MV-4-11 (cell line): ENCODE results near the gene VSIR.

ENCODE experiments used
- DNase-seq: peaks from one replicate; lab custom pipeline; 2025; lab: John Stamatoyannopoulos, UW

VSIR gene

GRCh38 chr10:71712572-71713134, 60.7 kb downstream of the VSIR start:
- no peak for DNase-seq

GRCh38 chr10:71712170-71712569, 61.1 kb downstream of the VSIR start:
- DNase-seq, result no peak

DNA sequence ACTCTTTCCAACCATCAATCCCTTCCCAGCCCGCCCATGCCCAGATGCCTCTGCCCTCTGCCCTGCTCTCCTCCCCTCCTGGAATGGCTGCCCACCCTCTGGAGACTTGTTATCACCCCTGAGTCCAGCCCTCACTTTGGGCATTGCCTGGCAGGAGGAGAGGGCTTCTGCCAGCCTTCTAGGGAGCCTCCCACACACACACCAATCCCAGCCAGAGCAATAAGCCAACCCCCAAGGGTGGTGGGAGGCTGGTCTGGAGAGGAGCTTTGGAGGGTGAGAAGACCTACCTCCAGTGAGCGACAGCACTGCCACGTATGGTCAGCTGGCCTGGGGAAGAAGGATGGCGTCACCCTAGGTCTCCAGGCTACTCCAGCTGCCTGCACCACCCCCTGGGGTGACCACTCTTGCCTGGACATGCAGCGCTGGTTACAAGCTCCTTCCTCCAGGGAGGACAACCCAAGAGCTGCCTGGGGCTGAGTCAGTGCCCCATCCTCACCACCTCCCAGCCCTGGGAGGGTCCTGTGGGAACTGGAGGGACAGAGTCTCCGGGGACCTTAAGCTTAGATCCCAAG, 62.2 kb downstream of the VSIR start:
- no peak for DNase-seq

DNA sequence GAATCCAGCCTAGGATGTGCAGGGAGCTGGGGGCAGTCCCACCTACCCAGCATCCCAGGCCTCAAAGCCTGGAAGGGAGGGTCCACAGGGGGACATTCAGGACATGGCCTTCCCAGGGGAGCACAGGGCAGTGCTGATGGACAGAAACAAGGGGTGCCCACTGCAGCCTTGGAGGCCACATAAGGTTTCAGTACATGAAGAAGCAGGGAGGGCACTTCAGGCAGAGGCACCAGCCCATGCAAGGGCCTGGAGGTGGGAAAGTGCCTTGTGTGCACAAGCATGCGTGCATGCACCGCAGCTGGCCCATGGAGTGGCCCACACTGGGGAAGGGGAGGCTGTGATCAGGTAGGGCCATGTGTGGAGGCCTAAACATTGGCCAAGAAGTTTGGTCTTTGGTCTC, 62.8 kb downstream of the VSIR start:
- no peak for DNase-seq

- no peak for DNase-seq
Observed at GRCh38 chr10:71708897-71709882, 64.1 kb downstream of the VSIR start.

GRCh38 chr10:71708301-71708703, 65.0 kb downstream of the VSIR start:
- peak; percentile 31 for DNase-seq

DNA sequence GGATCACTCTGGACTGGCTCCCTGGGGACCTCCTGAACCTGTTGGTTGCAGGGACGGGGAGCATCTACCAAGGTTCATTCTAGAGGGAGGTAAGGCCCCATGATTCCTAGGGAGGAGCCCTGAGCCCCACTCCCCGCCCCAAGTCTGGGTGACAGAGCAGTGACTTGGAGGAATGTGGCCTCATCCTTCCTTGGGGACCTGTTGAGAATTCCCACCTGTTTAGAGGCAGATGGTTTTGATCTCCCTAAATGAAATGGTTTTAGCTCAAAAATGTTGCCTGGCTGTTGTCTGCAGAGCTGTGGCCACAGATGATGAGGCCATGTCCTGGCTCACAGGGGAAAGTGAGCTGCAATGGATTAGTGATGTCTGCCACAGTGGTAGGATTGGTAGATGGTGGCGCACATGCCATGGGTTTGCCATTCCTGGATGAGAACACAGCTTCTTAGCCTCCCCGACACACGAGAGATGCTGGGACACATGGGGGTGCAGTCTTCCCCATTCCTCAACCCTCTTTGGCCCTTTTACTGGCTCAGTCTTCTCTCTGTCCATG, 66.0 kb downstream of the VSIR start:
- no peak for DNase-seq

DNA sequence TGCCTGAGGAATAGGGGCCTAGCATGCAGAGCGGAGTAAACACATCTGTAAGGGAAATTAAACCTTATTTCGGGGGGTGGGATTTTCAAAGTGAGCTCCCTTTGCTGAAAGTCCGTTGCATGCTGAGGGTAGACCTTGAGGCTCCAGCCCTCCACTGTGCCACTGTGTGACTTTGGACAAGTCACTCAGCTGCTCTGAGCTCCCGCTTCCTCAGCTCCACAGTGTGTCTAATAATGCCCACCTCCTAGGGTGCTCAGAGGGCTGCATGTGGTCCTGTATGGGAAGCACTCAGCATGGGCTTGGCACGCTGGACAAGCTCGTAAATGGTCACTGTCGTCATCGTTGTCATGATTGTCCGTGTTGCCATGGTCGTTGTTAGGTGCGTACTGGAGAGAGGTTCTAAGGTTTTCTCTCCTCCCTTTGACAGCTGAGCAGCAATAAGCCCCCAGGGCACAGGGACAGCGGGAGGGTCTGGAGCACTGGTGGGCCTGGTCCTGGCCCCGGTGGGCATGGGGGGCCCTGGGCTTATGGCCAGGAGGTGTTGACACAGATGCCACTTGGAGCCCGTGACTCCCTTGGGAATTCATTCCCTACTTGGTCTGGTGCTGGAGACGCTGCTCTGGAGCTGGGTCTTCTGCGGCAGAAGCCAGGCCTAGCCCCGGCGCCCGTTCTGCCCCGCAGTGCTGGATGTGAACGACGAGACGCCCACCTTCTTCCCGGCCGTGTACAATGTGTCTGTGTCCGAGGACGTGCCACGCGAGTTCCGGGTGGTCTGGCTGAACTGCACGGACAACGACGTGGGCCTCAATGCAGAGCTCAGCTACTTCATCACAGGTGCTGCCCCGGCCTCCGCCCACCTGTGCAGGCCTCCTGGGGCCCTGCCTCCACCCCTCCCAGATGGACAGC, 66.9 kb downstream of the VSIR start:
- DNase-seq, result no peak

GRCh38 chr10:71705582-71705981, 67.7 kb downstream of the VSIR start:
- no peak for DNase-seq

DNA sequence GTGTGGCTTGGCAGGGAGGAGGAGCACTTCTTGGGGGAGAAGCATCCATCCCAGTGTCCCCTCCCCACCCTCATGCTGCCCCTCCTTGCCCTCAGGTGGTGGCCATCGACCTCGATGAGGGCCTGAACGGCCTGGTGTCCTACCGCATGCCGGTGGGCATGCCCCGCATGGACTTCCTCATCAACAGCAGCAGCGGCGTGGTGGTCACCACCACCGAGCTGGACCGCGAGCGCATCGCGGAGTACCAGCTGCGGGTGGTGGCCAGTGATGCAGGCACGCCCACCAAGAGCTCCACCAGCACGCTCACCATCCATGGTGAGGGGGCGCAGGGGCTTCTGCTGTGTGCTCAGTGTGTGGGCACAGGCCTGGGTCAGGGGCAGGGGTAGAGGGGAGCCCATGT, 68.5 kb downstream of the VSIR start:
- DNase-seq, result no peak

GRCh38 chr10:71703577-71703976, 69.7 kb downstream of the VSIR start:
- no peak for DNase-seq

GRCh38 chr10:71701496-71702132, 71.7 kb downstream of the VSIR start:
- DNase-seq, result peak; percentile 17

DNA sequence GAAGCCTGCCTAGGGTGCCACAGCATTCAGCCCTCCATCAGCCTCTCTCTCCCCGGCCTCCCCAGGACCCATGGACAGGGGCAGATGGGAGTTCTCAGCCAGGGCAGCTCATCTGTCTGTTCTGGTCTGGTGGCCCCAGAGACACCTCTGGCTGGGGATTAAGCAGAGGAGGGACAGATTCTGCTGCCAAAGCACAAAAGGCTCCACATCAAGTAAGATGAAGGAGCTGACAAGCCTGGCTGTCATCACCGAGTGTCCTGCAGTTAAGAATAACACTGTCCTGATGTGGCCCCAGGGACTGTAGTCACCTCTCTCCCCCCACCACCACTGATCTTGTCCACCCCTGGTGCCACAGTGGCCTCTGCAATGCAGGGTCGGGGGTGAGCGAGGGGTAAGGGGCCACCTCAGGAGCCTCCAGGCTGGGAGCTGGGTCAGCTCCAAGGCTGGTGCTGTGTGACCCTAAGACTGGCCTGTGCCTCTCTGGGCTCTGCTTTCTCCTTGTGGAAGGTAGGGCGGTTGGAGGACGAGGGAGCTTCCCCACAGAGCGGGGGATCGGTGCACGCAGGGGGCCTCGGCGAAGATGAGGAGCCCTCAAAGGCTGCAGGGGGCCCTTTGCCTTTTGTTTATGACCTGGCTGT, 72.5 kb downstream of the VSIR start:
- DNase-seq, result no peak

DNA sequence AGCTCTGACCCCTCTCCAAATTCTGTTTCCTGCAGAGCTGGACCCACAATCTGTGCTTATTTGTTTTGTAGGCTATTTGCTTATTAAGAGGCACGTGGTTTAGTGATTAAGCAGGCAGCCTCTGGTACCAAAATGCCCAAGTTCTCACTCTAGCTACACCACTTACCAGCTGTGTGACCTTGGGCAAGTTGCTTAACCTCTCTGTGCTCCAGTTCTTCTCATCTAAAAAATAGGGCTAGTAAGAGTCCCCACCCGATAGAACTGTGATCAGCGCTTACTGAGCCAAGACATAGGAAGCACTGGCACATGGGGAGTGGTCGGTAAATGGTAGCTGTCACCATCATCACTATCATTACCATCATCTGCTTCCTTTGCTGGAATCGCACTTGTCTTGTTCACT, 74.6 kb downstream of the VSIR start:
- no peak for DNase-seq

DNA sequence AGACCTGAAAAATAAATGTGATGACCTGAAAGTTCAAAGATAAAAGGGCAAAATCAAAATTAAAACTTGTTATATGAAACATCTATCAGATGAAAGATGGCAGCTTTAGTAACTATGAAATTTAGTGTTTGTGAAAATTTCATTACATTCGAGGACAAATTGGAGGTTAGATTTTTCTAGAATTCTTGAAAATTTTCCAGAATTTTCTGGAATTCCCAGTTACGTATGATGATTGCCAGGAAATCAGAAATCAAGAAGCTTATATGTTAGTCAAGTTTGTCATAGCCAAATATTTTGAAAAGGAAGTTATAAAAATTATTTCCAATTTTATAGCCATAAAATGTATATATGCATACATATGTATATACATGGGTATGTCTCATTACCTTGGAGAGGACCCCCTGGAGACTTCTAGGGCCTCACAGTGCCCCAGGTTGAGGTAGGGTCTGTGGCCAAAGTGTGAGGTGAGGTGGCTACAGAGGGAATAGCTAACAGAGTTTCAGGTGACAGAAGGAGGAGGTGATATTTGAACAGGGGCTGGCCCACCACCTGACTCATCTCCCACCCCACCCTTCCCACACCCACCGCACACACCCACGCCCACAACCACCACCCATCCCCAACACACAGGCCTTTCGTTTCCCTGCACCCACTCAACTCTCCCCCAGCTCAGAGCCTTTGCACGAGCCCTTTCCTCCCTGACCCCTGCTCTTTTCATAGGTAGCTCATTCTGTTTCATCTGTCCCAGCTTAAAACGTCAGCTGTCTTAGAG, 75.2 kb downstream of the VSIR start:
- DNase-seq, result no peak
